LHCN-M2 (cell line): Measurements from ENCODE around the gene PPTC7. TPM values are rescaled to one million over a fixed set of nuclear protein-coding genes. Genes with fewer than 3 reads are reported as not detected.
A peak's percentile ranks its signal among the peaks of the same experiment; 100 is the strongest.
"Not testable (repeated sequence)": the region's sequence is repeated elsewhere in the genome, so short reads cannot be mapped to it uniquely, and the experiment has no call there.

Experiments used
- DNase-seq: peaks from one replicate; pipeline ENCODE4 v3.0.0-alpha.2; 2012; ENCODE audit warnings: low read depth
- total RNA-seq: library from RNA; depleted of rRNA; stranded (reverse); fragments of >200 nt; gene quantifications from 2 replicates; pipeline ENCODE4 v1.2.3, GENCODE V29; 2014

PPTC7 gene
- total RNA-seq, 1 experiment from 2014 or later = 9.2 TPM

GRCh38 chr12:110562386-110562785 is 20.7 kb downstream of the PPTC7 start:
- DNase-seq = not testable (repeated sequence)

GRCh38 chr12:110561471-110562201 is 21.5 kb downstream of the PPTC7 start:
- no peak for DNase-seq

- no peak for DNase-seq
Observed at GRCh38 chr12:110560946-110561345, 22.2 kb downstream of the PPTC7 start.

GRCh38 chr12:110560048-110560447 is 23.1 kb downstream of the PPTC7 start:
- DNase-seq = no peak

- not testable (repeated sequence) for DNase-seq
Observed at GRCh38 chr12:110558945-110559344, 24.2 kb downstream of the PPTC7 start.

GRCh38 chr12:110557300-110557699 is 25.8 kb downstream of the PPTC7 start:
- DNase-seq = no peak

- no peak for DNase-seq
Observed at GRCh38 chr12:110556705-110557104, 26.4 kb downstream of the PPTC7 start.

GRCh38 chr12:110555577-110556406 is 27.3 kb downstream of the PPTC7 start:
- DNase-seq = peak; percentile 81

GRCh38 chr12:110554184-110554583 is 28.9 kb downstream of the PPTC7 start:
- DNase-seq = no peak

GRCh38 chr12:110550981-110551380 is 32.1 kb downstream of the PPTC7 start:
- DNase-seq = no peak

- DNase-seq = no peak
Observed at GRCh38 chr12:110549716-110550115, 33.4 kb downstream of the PPTC7 start.

- no peak for DNase-seq
Observed at GRCh38 chr12:110548678-110549077, 34.4 kb downstream of the PPTC7 start.

- DNase-seq = no peak
Observed at GRCh38 chr12:110547090-110547489, 36.0 kb downstream of the PPTC7 start.

GRCh38 chr12:110546339-110546738 is 36.8 kb downstream of the PPTC7 start:
- DNase-seq = peak; percentile 96

GRCh38 chr12:110545812-110546211 is 37.3 kb downstream of the PPTC7 start:
- peak; percentile 11 for DNase-seq

- peak; percentile 90 for DNase-seq
Observed at GRCh38 chr12:110545259-110545658, 37.9 kb downstream of the PPTC7 start.

GRCh38 chr12:110543965-110544364 is 39.2 kb downstream of the PPTC7 start:
- no peak for DNase-seq

GRCh38 chr12:110543252-110543959 is 39.7 kb downstream of the PPTC7 start:
- peak; percentile 97 for DNase-seq

GRCh38 chr12:110540048-110540447 is 43.1 kb downstream of the PPTC7 start:
- DNase-seq = no peak

- DNase-seq = no peak
Observed at GRCh38 chr12:110538869-110539622, 44.1 kb downstream of the PPTC7 start.
